ENCODE results near the gene LLGL1. TPM values are rescaled to one million over a fixed set of nuclear protein-coding genes. Genes with fewer than 3 reads are reported as not detected.

The LLGL1 gene
- polyA plus RNA-seq, 3 donors, result 0.52 to 10.8 (median 0.76) TPM

GRCh38 chr17:18201108-18201507, 24.3 kb upstream of the LLGL1 start:
- intact Hi-C loops (cut with micrococcal nuclease), result no loop called here
- no peak overlapping the region for H3K9ac ChIP-seq (ENCODE audit: insufficient read depth, low read length, poor library complexity, severe bottlenecking)
- TF ChIP-seq CTCF (IDR thresholded peaks at IDR 0.05), result no peak
- peaks cover 0 to 2% (median 0%) of the 10 kb centered on the region in 3 donors for H3K27me3 Mint-ChIP-seq (ENCODE audit: low read depth in 3 of 3)
- no peaks in the 10 kb centered on the region for H3K9me3 ChIP-seq (replicated peaks in 1 of 2; ENCODE audit: control insufficient read depth in 1 of 2, insufficient read depth in 1 of 2, low read length in 2 of 2)
- no peaks in the 10 kb centered on the region for H3K27me3 ChIP-seq (ENCODE audit: control insufficient read depth in 2 of 2, insufficient read depth in 2 of 2, low read length in 2 of 2)
- peaks cover 4% of the 10 kb centered on the region for H3K4me1 Mint-ChIP-seq
- H3K27ac ChIP-seq (ENCODE audit: low read depth in 1 of 2, low read length in 2 of 2), result no peak overlapping the region
- H3K4me2 ChIP-seq (replicated peaks; ENCODE audit: extremely low read depth, low read length, poor library complexity, severe bottlenecking), result no peak overlapping the region
- H3K36me3 Mint-ChIP-seq, result peaks cover 65 to 93% of the 10 kb centered on the region in 2 donors
- no peak overlapping the region for H3K4me3 Mint-ChIP-seq
- peak overlapping the region in 3 of 7 donors; percentile 5 to 61 (median 10) for H3K27ac Mint-ChIP-seq
- H3K9me3 Mint-ChIP-seq, result no peaks in the 10 kb centered on the region
- H2AFZ ChIP-seq (ENCODE audit: insufficient read depth, low read depth, low read length, poor library complexity, severe bottlenecking), result no peak overlapping the region
- H3K4me3 ChIP-seq (replicated peaks in 1 of 3; ENCODE audit: low read depth in 2 of 3, low read length in 3 of 3), result no peak overlapping the region
- H3K79me2 ChIP-seq (ENCODE audit: insufficient read depth, low read length), result peaks cover 80% of the 10 kb centered on the region
- no peaks in the 10 kb centered on the region for H3K4me1 ChIP-seq (ENCODE audit: control insufficient read depth in 1 of 2, insufficient read depth in 2 of 2, low read length in 2 of 2)
- no peak for DNase-seq
- peaks cover 100% of the 10 kb centered on the region for H4K20me1 ChIP-seq (ENCODE audit: insufficient read depth, low read length)
- peaks cover 79 to 95% of the 10 kb centered on the region in 2 donors for H3K36me3 ChIP-seq (replicated peaks in 1 of 2; ENCODE audit: control insufficient read depth in 1 of 2, insufficient read depth in 2 of 2, low read length in 2 of 2)
- 87% methylated on average over 3 of the region's 4 CpGs for WGBS (ENCODE audit: insufficient coverage)

- no peak overlapping the region for H3K4me2 ChIP-seq (replicated peaks; ENCODE audit: extremely low read depth, low read length, poor library complexity, severe bottlenecking)
- no peak for DNase-seq
- peak overlapping the region in 1 of 7 donors; percentile 78 for H3K27ac Mint-ChIP-seq
- no peaks in the 10 kb centered on the region for H3K9me3 Mint-ChIP-seq
- H3K4me3 ChIP-seq (replicated peaks in 1 of 3; ENCODE audit: low read depth in 2 of 3, low read length in 3 of 3), result no peak overlapping the region
- H3K27ac ChIP-seq (ENCODE audit: low read depth in 1 of 2, low read length in 2 of 2), result peak overlapping the region in 1 of 2 donors; percentile 20
- no peaks in the 10 kb centered on the region for H3K27me3 ChIP-seq (ENCODE audit: control insufficient read depth in 2 of 2, insufficient read depth in 2 of 2, low read length in 2 of 2)
- H3K36me3 Mint-ChIP-seq, result peaks cover 64 to 93% of the 10 kb centered on the region in 2 donors
- no peak overlapping the region for H3K4me3 Mint-ChIP-seq
- no peaks in the 10 kb centered on the region for H3K4me1 ChIP-seq (ENCODE audit: control insufficient read depth in 1 of 2, insufficient read depth in 2 of 2, low read length in 2 of 2)
- H3K9me3 ChIP-seq (replicated peaks in 1 of 2; ENCODE audit: control insufficient read depth in 1 of 2, insufficient read depth in 1 of 2, low read length in 2 of 2), result no peaks in the 10 kb centered on the region
- H3K9ac ChIP-seq (ENCODE audit: insufficient read depth, low read length, poor library complexity, severe bottlenecking), result no peak overlapping the region
- no peak for TF ChIP-seq CTCF (IDR thresholded peaks at IDR 0.05)
- WGBS (ENCODE audit: insufficient coverage), result 98% methylated on average over 7 of the region's 7 CpGs
- peaks cover 0 to 2% (median 0%) of the 10 kb centered on the region in 3 donors for H3K27me3 Mint-ChIP-seq (ENCODE audit: low read depth in 3 of 3)
- peaks cover 4% of the 10 kb centered on the region for H3K4me1 Mint-ChIP-seq
- H4K20me1 ChIP-seq (ENCODE audit: insufficient read depth, low read length), result peaks cover 95% of the 10 kb centered on the region
- intact Hi-C loops (cut with micrococcal nuclease), result no loop called here
- H2AFZ ChIP-seq (ENCODE audit: insufficient read depth, low read depth, low read length, poor library complexity, severe bottlenecking), result no peak overlapping the region
- peaks cover 78 to 95% of the 10 kb centered on the region in 2 donors for H3K36me3 ChIP-seq (replicated peaks in 1 of 2; ENCODE audit: control insufficient read depth in 1 of 2, insufficient read depth in 2 of 2, low read length in 2 of 2)
- peaks cover 59% of the 10 kb centered on the region for H3K79me2 ChIP-seq (ENCODE audit: insufficient read depth, low read length)
Measured at GRCh38 chr17:18203308-18203707, 22.1 kb upstream of the LLGL1 start.
